Loucy (cell line): ENCODE results near the gene PRICKLE2.

Experiments used
- H2AFZ ChIP-seq: fragments of 200-600 bp; sonication (generic); 2 replicates; pipeline ENCODE4 v1.6.0; 2016; ENCODE audit warnings: antibody characterized with exemption, mild to moderate bottlenecking, low read length, moderate library complexity
- H3F3A ChIP-seq: fragments of 200-600 bp; 2 replicates; pipeline ENCODE4 v1.6.0; 2016; ENCODE audit warnings: antibody characterized with exemption, low read depth, mild to moderate bottlenecking
- H3K27me3 ChIP-seq: fragments of 200-600 bp; sonication (generic); 2 replicates; pipeline ENCODE4 v1.6.1; 2014; ENCODE audit warnings: low read length, mild to moderate bottlenecking; ENCODE audit not compliant: insufficient read depth, poor library complexity, severe bottlenecking
- H3K36me3 ChIP-seq: fragments of 200-600 bp; sonication (generic); 2 replicates; pipeline ENCODE4 v1.6.1; 2016; ENCODE audit warnings: low read length; ENCODE audit not compliant: insufficient read depth
- H3K4me1 ChIP-seq: fragments of 200-600 bp; sonication (generic); 2 replicates; pipeline ENCODE4 v1.5.1; 2014; ENCODE audit warnings: low read length, mild to moderate bottlenecking; ENCODE audit not compliant: insufficient read depth, poor library complexity, severe bottlenecking
- H3K4me2 ChIP-seq: fragments of 200-600 bp; sonication (generic); 2 replicates; pipeline ENCODE4 v1.6.0; 2014; ENCODE audit warnings: antibody characterized with exemption, low read length, low read depth, mild to moderate bottlenecking; ENCODE audit not compliant: poor library complexity, severe bottlenecking
- H3K4me3 ChIP-seq: fragments of 200-600 bp; sonication (generic); 2 replicates; pipeline ENCODE4 v1.5.1; 2014; ENCODE audit warnings: low read length, mild to moderate bottlenecking, mixed read lengths; ENCODE audit not compliant: poor library complexity, severe bottlenecking
- H3K79me2 ChIP-seq: fragments of 200-600 bp; sonication (generic); 2 replicates; pipeline ENCODE4 v1.6.1; 2014; ENCODE audit warnings: low read length; ENCODE audit not compliant: insufficient read depth
- H3K9ac ChIP-seq: fragments of 200-600 bp; sonication (generic); 2 replicates; pipeline ENCODE4 v1.6.0; 2014; ENCODE audit warnings: mild to moderate bottlenecking, low read depth, low read length, moderate library complexity; ENCODE audit not compliant: poor library complexity, severe bottlenecking
- H3K9me2 ChIP-seq: fragments of 200-600 bp; sonication (generic); replicated peaks from 2 replicates; pipeline ENCODE4 v1.6.1; 2016; ENCODE audit warnings: low read depth, low read length, mixed read lengths
- H3K9me3 ChIP-seq: fragments of 200-600 bp; sonication (generic); 2 replicates; pipeline ENCODE4 v1.6.1; 2014; ENCODE audit warnings: mild to moderate bottlenecking, antibody characterized with exemption, low read length, low read depth; ENCODE audit not compliant: insufficient read depth
- H4K20me1 ChIP-seq: fragments of 200-600 bp; sonication (generic); 2 replicates; pipeline ENCODE4 v1.6.0; 2014; ENCODE audit warnings: antibody characterized with exemption, low read length, mild to moderate bottlenecking; ENCODE audit not compliant: insufficient read depth, poor library complexity, severe bottlenecking
- CTCF ChIP-seq: fragments of 200-600 bp; sonication (generic); conservative IDR thresholded peaks from 2 replicates; pipeline ENCODE4 v1.5.1; 2014; ENCODE audit warnings: mild to moderate bottlenecking, antibody characterized with exemption, low read length
- EZH2phosphoT487 ChIP-seq: fragments of 200-600 bp; IDR thresholded peaks from 2 replicates; pipeline ENCODE4 v1.6.1; 2018; ENCODE audit warnings: antibody characterized with exemption, mild to moderate bottlenecking, moderate library complexity, borderline replicate concordance

Gene PRICKLE2

GRCh38 chr3:64129106-64129505 lies 96.2 kb downstream of the PRICKLE2 start:
- Histone ChIP-seq H3F3A (no peaks in the 10 kb centered on the region), H3K36me3 (no peaks in the 10 kb centered on the region), H3K27me3 (no peaks in the 10 kb centered on the region), H3K4me1 (no peaks in the 10 kb centered on the region), H3K9me2 (no peaks in the 10 kb centered on the region), H4K20me1 (no peaks in the 10 kb centered on the region), H3K9ac (no peak overlapping the region), H2AFZ (no peak overlapping the region), H3K79me2 (no peaks in the 10 kb centered on the region), H3K4me2 (no peak overlapping the region), H3K9me3 (no peaks in the 10 kb centered on the region), H3K4me3 (no peak overlapping the region)
- TF ChIP-seq EZH2phosphoT487 (no peak), CTCF (no peak)

DNA sequence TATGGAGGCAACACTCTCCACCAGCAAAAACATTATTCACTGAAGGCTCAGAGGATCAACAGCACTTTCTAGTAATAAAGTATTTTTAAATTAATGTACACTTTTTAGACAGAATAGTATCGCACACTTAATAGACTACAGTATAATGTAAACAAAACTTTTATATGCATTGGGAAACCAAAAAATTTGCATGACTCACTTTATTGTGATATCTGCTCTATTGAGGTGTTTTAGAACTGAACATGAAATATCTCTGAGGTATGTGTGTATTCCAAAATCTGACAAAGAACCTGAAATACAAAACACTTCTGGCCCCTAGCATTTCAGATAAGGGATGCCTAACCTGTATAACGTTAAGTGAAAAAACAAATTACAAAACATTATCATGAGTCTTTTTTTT lies 99.7 kb downstream of the PRICKLE2 start:
- H3K36me3 ChIP-seq = no peaks in the 10 kb centered on the region
- H3K4me3 ChIP-seq = no peak overlapping the region
- no peaks in the 10 kb centered on the region for H3K79me2 ChIP-seq
- no peaks in the 10 kb centered on the region for H3K4me1 ChIP-seq
- no peak overlapping the region for H3K9ac ChIP-seq
- no peaks in the 10 kb centered on the region for H3K27me3 ChIP-seq
- no peak overlapping the region for H3K4me2 ChIP-seq
- no peaks in the 10 kb centered on the region for H3K9me2 ChIP-seq
- no peaks in the 10 kb centered on the region for H3F3A ChIP-seq
- no peaks in the 10 kb centered on the region for H4K20me1 ChIP-seq
- H2AFZ ChIP-seq = no peak overlapping the region
- no peak for TF ChIP-seq CTCF
- no peak for TF ChIP-seq EZH2phosphoT487
- H3K9me3 ChIP-seq = no peaks in the 10 kb centered on the region

DNA sequence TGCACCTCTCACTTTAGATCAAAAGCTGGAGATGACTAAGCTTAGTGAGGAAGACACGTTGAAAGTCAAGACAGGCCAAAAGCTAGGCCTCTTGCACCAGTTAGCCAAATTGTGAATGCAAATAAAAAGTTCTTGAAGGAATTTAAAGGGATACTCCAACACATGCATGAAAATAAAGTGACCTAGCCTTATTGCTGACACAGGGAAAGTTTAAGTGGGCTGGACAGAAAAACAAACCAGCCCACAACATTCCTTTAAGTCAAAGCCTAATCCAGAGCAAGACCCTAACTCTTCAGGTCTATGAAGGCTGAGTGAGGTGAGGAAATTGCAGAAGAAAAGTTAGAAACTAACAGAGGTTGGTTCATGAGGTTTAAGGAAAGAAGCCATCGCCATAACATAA lies 101.3 kb downstream of the PRICKLE2 start:
- Histone ChIP-seq H3K9me2 (no peaks in the 10 kb centered on the region), H3K4me1 (no peaks in the 10 kb centered on the region), H3F3A (no peaks in the 10 kb centered on the region), H3K79me2 (no peaks in the 10 kb centered on the region), H3K27me3 (no peaks in the 10 kb centered on the region), H3K4me2 (no peak overlapping the region), H3K9me3 (no peaks in the 10 kb centered on the region), H3K36me3 (no peaks in the 10 kb centered on the region), H3K4me3 (no peak overlapping the region), H2AFZ (no peak overlapping the region), H4K20me1 (no peaks in the 10 kb centered on the region), H3K9ac (no peak overlapping the region)
- no peak for TF ChIP-seq EZH2phosphoT487
- no peak for TF ChIP-seq CTCF
